Measurements from ENCODE around the gene SH2D2A.

SH2D2A gene

DNA sequence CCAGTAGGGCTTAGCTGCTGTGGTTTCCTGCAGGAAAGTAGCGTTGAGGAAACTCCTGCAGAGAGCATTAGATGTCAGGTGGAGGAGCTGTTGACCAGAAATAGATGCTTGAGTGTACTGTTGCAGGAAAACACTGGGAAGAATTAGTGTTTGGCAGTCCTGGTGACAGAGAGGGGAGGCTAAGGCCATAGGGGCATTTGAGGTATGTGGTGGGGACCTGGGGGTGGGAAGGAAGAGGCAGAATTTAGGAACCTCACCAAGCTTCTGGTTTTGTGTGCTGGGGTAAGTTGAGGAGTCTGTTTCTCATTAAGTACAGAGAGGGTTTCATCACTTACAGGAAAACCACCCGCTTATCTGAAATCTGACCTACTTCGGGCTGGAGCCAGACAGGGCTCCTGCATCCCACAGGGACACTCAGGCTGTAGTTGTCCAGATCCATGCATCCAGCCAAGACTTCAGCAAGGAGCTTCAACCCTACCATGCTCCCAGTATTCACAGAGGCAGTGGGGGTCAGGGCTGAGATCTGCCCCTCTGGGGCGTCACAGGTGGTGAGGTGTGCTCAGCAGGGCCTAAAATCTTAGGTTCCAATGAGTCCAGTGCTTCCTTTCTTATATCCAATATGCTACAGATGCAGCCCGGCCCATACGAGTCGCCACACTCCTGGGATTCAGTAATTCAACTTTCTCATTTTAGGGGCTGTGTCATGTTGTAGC, 15.1 kb downstream of the SH2D2A start:
- DNase-seq: peak; percentile 33

DNA sequence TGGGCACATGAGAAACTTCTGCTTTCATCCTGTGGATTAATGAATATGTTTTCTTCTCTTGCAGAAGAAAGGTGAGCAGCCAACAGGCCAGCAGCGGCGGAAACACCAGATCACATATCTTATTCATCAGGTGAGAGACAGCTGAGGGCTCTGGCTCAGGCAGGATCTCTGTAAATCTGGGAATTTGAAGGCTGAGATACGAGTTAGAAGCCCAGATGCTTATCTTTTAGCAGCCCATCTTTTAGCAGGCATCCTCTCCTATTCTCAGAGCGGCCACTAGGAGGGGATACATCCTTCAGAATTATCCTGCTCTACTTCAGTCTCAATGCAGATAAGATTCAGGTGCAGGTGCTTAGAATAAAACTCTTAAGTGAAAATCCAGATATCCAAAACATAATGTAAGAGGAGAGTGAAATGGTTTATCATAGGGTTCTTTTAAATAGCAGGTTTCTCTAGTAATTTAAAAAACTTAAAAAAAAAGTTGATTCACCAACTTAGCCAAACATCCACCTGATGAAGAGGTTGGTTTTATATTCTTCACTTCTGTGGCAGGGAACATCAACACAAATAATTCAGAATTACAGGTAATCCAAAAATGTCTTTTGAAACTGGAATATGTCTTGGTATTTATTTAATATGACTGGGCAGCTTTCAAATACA, 19.3 kb downstream of the SH2D2A start:
- peak; percentile 73 for DNase-seq

GRCh38 chr1:156796340-156797097, 20.1 kb downstream of the SH2D2A start:
- DNase-seq: no peak

- no peak for DNase-seq
These were observed 20.9 kb downstream of the SH2D2A start for GRCh38 chr1:156795787-156796186.

GRCh38 chr1:156795374-156795733, 21.3 kb downstream of the SH2D2A start:
- no peak for DNase-seq

DNA sequence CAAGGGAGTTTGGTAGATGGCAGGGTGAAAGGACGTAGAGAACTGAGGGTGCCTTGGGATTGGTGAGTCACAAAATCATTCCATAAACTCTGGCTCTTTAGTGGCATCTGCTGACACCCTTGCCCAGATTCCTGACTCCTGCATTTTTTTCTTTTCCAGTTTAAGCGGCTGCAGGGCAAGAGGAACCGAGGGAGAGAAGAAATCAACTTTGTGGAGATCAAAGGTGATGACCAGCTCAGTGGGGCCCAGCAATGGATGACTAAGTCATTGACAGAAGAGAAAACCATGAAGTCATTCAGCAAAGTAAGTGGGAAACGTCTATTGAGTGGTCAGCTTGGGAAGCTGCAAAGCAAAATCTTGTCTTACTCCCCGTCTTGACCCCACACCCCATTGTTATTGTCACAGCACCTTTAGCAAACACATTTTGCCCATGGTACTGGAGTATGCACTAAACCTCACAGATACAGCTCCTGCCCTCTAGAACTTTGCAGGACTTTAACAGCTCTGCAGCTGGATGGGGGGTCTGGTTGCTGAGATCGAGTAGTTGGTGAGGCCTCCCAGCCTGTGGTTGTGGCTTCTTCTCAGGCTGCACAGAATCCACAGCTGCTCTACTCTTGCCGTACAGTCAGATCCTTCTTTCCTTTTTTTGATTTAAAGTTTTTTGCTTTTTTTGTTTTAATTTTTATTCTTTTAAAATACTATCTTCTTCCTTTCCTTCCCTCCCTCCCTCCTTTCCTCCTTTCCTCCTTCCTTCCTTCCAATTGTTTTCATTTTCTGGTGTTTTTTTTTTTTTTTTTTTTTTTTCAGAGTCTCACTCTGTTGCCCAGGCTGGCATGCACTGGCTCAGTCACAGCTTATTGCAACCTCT, 21.9 kb downstream of the SH2D2A start:
- DNase-seq: no peak

GRCh38 chr1:156789621-156790318, 26.9 kb downstream of the SH2D2A start:
- DNase-seq: no peak

- DNase-seq: no peak
These were observed 28.5 kb downstream of the SH2D2A start for GRCh38 chr1:156788136-156788535.

GRCh38 chr1:156786640-156787039, 30.0 kb downstream of the SH2D2A start:
- no peak for DNase-seq

GRCh38 chr1:156785458-156785857, 31.2 kb downstream of the SH2D2A start:
- DNase-seq: no peak

- DNase-seq: no peak
These were observed 35.0 kb downstream of the SH2D2A start for GRCh38 chr1:156781585-156782186.

DNA sequence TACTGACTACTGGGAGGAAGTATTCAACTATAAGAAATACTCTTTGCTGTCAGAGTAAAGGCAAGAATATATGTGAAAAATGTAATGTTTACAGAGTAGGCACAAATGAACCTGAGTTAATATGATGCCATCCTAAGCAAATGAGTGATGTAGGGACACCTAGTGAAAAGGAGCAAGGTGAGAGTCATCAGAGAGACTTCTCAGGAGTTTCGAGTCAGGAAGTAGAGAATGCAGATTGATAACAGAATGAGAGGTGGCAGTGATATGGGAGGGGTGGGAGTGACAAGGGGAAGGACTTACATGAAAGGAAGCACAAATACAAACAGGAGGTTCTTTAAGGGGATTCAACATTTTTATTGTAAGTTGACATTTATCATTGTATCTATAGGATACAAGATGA, 39.1 kb downstream of the SH2D2A start:
- no peak for DNase-seq

DNA sequence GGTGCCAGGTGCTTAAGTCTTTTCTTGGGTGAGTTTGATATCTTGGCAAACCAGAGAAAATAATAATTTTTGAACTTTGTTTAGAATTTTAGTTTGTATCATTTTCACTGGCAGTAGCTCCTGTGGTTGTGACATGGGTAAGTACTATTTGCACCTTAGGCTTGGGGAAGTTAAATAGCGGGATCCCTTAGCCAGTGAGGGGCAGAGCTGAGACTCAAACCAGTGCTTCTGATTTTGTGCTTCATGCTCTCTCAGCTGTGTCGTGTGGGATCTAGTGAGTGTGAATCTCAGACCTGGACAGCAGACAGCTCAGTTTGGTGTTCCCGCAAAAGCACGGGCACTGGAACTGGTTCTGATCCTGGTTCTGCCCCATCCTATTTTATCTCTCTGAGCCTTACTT, 39.7 kb downstream of the SH2D2A start:
- DNase-seq: no peak

GRCh38 chr1:156775799-156776198, 40.8 kb downstream of the SH2D2A start:
- DNase-seq: no peak

GRCh38 chr1:156773607-156774006, 43.0 kb downstream of the SH2D2A start:
- DNase-seq: peak; percentile 17

GRCh38 chr1:156772728-156773497, 43.7 kb downstream of the SH2D2A start:
- DNase-seq: no peak

GRCh38 chr1:156772222-156772621, 44.4 kb downstream of the SH2D2A start:
- DNase-seq: no peak

DNA sequence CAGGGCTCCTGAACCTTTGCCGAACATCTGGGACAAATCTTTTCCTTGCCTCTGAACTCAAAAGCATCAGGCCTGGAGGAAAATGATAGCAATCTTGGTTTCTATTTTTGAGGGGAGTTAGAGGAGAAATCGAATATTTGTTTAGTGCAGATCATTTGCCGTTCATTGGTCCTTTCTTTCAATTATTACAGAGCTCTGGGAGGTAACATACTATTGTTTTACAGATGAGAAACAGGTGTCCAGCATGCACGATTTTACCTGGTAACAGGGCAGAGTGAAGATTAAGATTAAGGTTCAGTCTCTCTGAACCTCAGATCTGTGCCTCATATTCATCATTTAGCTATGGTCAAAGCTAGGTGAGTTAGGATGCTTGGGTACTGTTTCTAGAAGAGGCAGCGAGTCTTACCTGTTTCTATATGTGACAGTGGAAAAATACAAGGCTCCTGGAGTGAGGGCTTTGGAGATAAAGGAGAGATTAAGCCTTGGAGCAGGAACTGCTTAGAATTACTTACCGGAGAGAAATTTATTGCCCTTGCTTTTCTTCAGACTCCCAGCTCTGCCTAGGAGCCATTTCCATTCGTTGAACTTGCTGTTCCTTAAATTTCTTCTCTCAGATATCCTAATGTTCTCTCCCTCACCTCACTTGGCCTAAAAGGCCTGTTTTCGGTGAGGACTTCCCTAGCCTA, 47.9 kb downstream of the SH2D2A start:
- DNase-seq: no peak

GRCh38 chr1:156767879-156768604, 48.6 kb downstream of the SH2D2A start:
- DNase-seq: peak; percentile 76
